ENCODE measurements around the gene ACKR2. TPM values are rescaled to one million over a fixed set of nuclear protein-coding genes. Genes with fewer than 3 reads are reported as not detected.

ACKR2 gene
- polyA plus RNA-seq, 1 of the 3 experiments (the other 2 are of a cell fraction) = 0.10 TPM

DNA sequence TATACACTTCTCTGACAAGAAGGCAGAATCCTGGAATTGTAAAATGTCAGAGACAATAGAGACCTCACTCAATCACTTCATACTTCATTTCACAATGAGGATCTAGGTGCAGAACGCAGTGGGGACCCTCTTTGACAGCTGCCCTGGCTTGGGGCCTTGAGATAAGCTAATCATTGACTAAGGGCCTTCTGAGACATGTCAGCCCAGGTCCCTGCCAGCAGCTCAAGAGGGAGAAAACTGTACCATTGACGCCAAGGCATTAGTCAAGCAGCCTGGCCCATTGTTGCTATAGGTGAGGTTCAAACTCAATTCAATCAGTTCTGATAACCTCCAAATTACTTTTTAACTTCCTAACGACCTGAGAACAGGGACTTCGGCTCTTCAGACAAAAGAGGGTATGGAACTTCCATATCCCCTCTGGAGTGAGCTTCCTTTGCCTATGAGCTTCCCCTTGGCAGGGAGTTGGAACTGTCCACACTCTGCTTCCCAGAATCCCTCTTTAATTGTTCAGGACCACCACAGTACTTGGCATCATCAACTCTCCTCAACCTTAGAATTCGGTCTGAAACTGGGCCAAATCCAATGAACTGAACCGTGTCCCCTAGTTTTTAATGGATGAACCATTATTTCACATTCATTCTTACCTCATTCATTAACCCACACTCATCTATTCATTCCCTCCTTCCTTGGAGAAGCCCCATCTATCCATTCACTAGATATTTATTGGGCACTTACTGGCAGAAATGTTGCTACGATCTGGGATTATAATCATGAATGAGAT lies 67.9 kb downstream of the ACKR2 start:
- Histone ChIP-seq H3K9me3 (no peaks in the 10 kb centered on the region), H4K20me1 (ENCODE audit: insufficient read depth) (no peaks in the 10 kb centered on the region), H3K36me3 (replicated peaks in 1 of 2; ENCODE audit: control insufficient read depth in 1 of 2, insufficient read depth in 2 of 2, low read length in 1 of 2) (no peaks in the 10 kb centered on the region), H3K4me2 (no peak overlapping the region), H3K9me2 (no peaks in the 10 kb centered on the region), H2AFZ (ENCODE audit: low read depth) (no peak overlapping the region), H3F3A (replicated peaks; ENCODE audit: insufficient read depth) (peaks cover 5% of the 10 kb centered on the region), H3K27me3 (ENCODE audit: insufficient read depth) (peaks cover 7% of the 10 kb centered on the region; the same call in 1 of the 2 replicates), H3K4me3 (ENCODE audit: low read depth in 2 of 2, low read length in 1 of 2) (no peak overlapping the region), H3K9ac (no peak overlapping the region), H3K4me1 (ENCODE audit: control insufficient read depth in 1 of 2, insufficient read depth in 2 of 2, low read depth in 1 of 2, low read length in 1 of 2) (peaks cover 0 to 18% of the 10 kb centered on the region in 2 experiments; a peak in 1 of 4 replicates), H3K79me2 (ENCODE audit: insufficient read depth) (no peaks in the 10 kb centered on the region), H3K27ac (ENCODE audit: low read depth in 2 of 2, low read length in 1 of 2) (no peak overlapping the region)
- no peak for DNase-seq
- WGBS (ENCODE audit: low lambda C conversion rate) = 27% methylated on average over 7 of the region's 7 CpGs
- ChIA-PET POLR2A (no interaction called here), CTCF (interaction anchor here (1.3 to 8.2 kb wide), 4 partner anchors 38 to 630 kb away, joined by 4 to 34 read pairs (median 26); no protein-coding TSS in a partner anchor)
- TF ChIP-seq, protein P1, sequence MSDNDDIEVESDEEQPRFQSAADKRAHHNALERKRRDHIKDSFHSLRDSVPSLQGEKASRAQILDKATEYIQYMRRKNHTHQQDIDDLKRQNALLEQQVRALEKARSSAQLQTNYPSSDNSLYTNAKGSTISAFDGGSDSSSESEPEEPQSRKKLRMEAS (IDR thresholded peaks at IDR 0.05; ENCODE audit: low read depth) = no peak
- TF ChIP-seq RXRA (IDR thresholded peaks at IDR 0.05; ENCODE audit: borderline replicate concordance, low read depth) (no peak), MXI1 (IDR thresholded peaks at IDR 0.05; ENCODE audit: low read depth, low read length) (no peak), FOXM1 (IDR thresholded peaks at IDR 0.05; ENCODE audit: low read depth) (no peak), FOXJ3 (CRISPR knock-in tag; IDR thresholded peaks at IDR 0.05) (no peak), TEAD4 (IDR thresholded peaks at IDR 0.05; ENCODE audit: borderline replicate concordance, insufficient read depth) (no peak), JUND (IDR thresholded peaks at IDR 0.05) (no peak), CHD2 (IDR thresholded peaks at IDR 0.05; ENCODE audit: low read length, partially characterized antibody) (no peak), SMC3 (IDR thresholded peaks at IDR 0.05; ENCODE audit: low read depth, low read length) (no peak), EP300 (IDR thresholded peaks at IDR 0.05; ENCODE audit: borderline replicate concordance in 1 of 2, low read depth in 1 of 2, low read length in 1 of 2) (no peak), RAD21 (IDR thresholded peaks at IDR 0.05; ENCODE audit: low read length) (no peak), FOSL2 (IDR thresholded peaks at IDR 0.05; ENCODE audit: borderline replicate concordance, low read depth) (no peak), GABPA (IDR thresholded peaks at IDR 0.05; ENCODE audit: low read depth) (no peak), NFIC (IDR thresholded peaks at IDR 0.05; ENCODE audit: borderline replicate concordance) (no peak), TAF1 (IDR thresholded peaks at IDR 0.05; ENCODE audit: borderline replicate concordance, low read depth, low read length) (no peak), RCOR1 (IDR thresholded peaks at IDR 0.05; ENCODE audit: low read length) (no peak)
- TF ChIP-seq, protein P2, sequence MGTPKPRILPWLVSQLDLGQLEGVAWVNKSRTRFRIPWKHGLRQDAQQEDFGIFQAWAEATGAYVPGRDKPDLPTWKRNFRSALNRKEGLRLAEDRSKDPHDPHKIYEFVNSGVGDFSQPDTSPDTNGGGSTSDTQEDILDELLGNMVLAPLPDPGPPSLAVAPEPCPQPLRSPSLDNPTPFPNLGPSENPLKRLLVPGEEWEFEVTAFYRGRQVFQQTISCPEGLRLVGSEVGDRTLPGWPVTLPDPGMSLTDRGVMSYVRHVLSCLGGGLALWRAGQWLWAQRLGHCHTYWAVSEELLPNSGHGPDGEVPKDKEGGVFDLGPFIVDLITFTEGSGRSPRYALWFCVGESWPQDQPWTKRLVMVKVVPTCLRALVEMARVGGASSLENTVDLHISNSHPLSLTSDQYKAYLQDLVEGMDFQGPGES (IDR thresholded peaks at IDR 0.05; ENCODE audit: low read depth, low read length) = no peak
- TF ChIP-seq, protein P3, sequence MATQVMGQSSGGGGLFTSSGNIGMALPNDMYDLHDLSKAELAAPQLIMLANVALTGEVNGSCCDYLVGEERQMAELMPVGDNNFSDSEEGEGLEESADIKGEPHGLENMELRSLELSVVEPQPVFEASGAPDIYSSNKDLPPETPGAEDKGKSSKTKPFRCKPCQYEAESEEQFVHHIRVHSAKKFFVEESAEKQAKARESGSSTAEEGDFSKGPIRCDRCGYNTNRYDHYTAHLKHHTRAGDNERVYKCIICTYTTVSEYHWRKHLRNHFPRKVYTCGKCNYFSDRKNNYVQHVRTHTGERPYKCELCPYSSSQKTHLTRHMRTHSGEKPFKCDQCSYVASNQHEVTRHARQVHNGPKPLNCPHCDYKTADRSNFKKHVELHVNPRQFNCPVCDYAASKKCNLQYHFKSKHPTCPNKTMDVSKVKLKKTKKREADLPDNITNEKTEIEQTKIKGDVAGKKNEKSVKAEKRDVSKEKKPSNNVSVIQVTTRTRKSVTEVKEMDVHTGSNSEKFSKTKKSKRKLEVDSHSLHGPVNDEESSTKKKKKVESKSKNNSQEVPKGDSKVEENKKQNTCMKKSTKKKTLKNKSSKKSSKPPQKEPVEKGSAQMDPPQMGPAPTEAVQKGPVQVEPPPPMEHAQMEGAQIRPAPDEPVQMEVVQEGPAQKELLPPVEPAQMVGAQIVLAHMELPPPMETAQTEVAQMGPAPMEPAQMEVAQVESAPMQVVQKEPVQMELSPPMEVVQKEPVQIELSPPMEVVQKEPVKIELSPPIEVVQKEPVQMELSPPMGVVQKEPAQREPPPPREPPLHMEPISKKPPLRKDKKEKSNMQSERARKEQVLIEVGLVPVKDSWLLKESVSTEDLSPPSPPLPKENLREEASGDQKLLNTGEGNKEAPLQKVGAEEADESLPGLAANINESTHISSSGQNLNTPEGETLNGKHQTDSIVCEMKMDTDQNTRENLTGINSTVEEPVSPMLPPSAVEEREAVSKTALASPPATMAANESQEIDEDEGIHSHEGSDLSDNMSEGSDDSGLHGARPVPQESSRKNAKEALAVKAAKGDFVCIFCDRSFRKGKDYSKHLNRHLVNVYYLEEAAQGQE (IDR thresholded peaks at IDR 0.05; ENCODE audit: low read depth, low read length) = no peak
